GM12872 (cell line): Measurements from ENCODE around the gene QSER1.

ENCODE experiments used
- CTCF ChIP-seq: IDR thresholded peaks from 3 replicates; pipeline ENCODE4 v1.5.1; 2011; ENCODE audit warnings: low read depth, mild to moderate bottlenecking, low read length, moderate library complexity; ENCODE audit not compliant: insufficient read depth

QSER1 gene

GRCh38 chr11:32893343-32894148 lies 935 bp downstream of the QSER1 start:
- TF ChIP-seq CTCF, result peak; percentile 50

- TF ChIP-seq CTCF, result no peak
Measured at GRCh38 chr11:32894149-32894827, 1.7 kb downstream of the QSER1 start.

- no peak for TF ChIP-seq CTCF
Measured at GRCh38 chr11:32894921-32895320, 2.3 kb downstream of the QSER1 start.

GRCh38 chr11:32895471-32895870 lies 2.9 kb downstream of the QSER1 start:
- TF ChIP-seq CTCF, result no peak

GRCh38 chr11:32897103-32897502 lies 4.5 kb downstream of the QSER1 start:
- TF ChIP-seq CTCF, result no peak

- TF ChIP-seq CTCF, result no peak
Measured at GRCh38 chr11:32899438-32899837, 6.8 kb downstream of the QSER1 start.

- no peak for TF ChIP-seq CTCF
Measured at GRCh38 chr11:32902089-32902665, 9.6 kb downstream of the QSER1 start.
